H1 (cell line): Measurements from ENCODE around the gene GSAP. TPM values are rescaled to one million over a fixed set of nuclear protein-coding genes. Genes with fewer than 3 reads are reported as not detected.

Source experiments
- CTCF ChIA-PET: fragments of 300-600 bp; sonication (Branson Sonifier 250); formaldehyde crosslinking; loops from one replicate; lab custom pipeline; 2021; ENCODE audit not compliant: partially characterized antibody; lab: Charles Lee
- POLR2A ChIA-PET: fragments of 300-600 bp; sonication (Branson Sonifier 250); formaldehyde crosslinking; loops from one replicate; lab custom pipeline; 2021; ENCODE audit warnings: inconsistent platforms; ENCODE audit not compliant: partially characterized antibody; lab: Charles Lee
- DNase-seq, 2 experiments: peaks; one replicate each; pipeline versions ENCODE4 v3.0.0 to v3.0.0-alpha.2; 2010 to 2022; ENCODE audit warnings: low spot score in 2 of 2, low read depth in 1 of 2, mixed read lengths in 1 of 2
- FAIRE-seq: peaks from 2 replicates; lab custom pipeline; 2011; peaks lifted over from hg19 to GRCh38; lab: Jason Lieb, UNC
- H2AFZ ChIP-seq: 2 replicates; pipeline ENCODE4 v1.8.1; 2012; ENCODE audit warnings: low read length, inconsistent platforms
- H2AK5ac ChIP-seq: 2 replicates; pipeline ENCODE4 v1.6.1; 2013; ENCODE audit warnings: low read depth, low read length
- H2BK120ac ChIP-seq: replicated peaks from 2 replicates; pipeline ENCODE3; 2013; ENCODE audit warnings: low read depth, low read length, inconsistent platforms
- H2BK12ac ChIP-seq: 2 replicates; pipeline ENCODE4 v1.6.1; 2013; ENCODE audit warnings: low read depth, low read length
- H2BK15ac ChIP-seq: 2 replicates; pipeline ENCODE4 v1.6.1; 2013; ENCODE audit warnings: low read length
- H2BK20ac ChIP-seq: 2 replicates; pipeline ENCODE4 v1.6.1; 2013; ENCODE audit warnings: low read length
- H2BK5ac ChIP-seq: 2 replicates; pipeline ENCODE4 v1.6.1; 2013; ENCODE audit warnings: low read depth, low read length
- H3K14ac ChIP-seq: 2 replicates; pipeline ENCODE4 v1.6.1; 2013; ENCODE audit warnings: inconsistent platforms; ENCODE audit not compliant: insufficient read length
- H3K18ac ChIP-seq: 2 replicates; pipeline ENCODE4 v1.6.1; 2013; ENCODE audit warnings: low read length; ENCODE audit errors: extremely low read depth
- H3K23ac ChIP-seq: 2 replicates; pipeline ENCODE4 v1.6.1; 2013; ENCODE audit warnings: inconsistent platforms; ENCODE audit not compliant: insufficient read length
- H3K23me2 ChIP-seq: 2 replicates; pipeline ENCODE4 v1.6.1; 2013; ENCODE audit warnings: low read depth, low read length
- H3K27ac ChIP-seq: 2 replicates; pipeline ENCODE4 v1.6.1; 2011; ENCODE audit warnings: low read depth, low read length, inconsistent platforms
- H3K27me3 ChIP-seq, 4 experiments: replicated peaks in 1 of 4; 1 replicate in 1 of 4; 2 replicates in 3 of 4; pipeline versions ENCODE4 v1.6.1 to v1.8.1; 2011 to 2013; ENCODE audit warnings: low read length in 3 of 4, mild to moderate bottlenecking in 3 of 4, inconsistent platforms in 2 of 4, mixed read lengths in 2 of 4, moderate library complexity in 1 of 4; ENCODE audit not compliant: control insufficient read depth in 3 of 4, insufficient read depth in 3 of 4; ENCODE audit errors: extremely low read depth in 1 of 4
- H3K36me3 ChIP-seq, 4 experiments: 2 replicates each; pipeline versions ENCODE4 v1.6.1 to v1.8.1; 2011 to 2013; ENCODE audit warnings: mild to moderate bottlenecking in 4 of 4, low read length in 3 of 4, moderate library complexity in 2 of 4, control low read depth in 1 of 4, inconsistent platforms in 1 of 4; ENCODE audit not compliant: insufficient read depth in 4 of 4, control insufficient read depth in 2 of 4
- H3K4ac ChIP-seq: replicated peaks from 2 replicates; pipeline ENCODE3; 2013; ENCODE audit warnings: low read length, low read depth, mixed read lengths, inconsistent platforms; ENCODE audit not compliant: insufficient read length
- H3K4me1 ChIP-seq, 4 experiments: replicated peaks in 1 of 4; 1 replicate in 1 of 4; 2 replicates in 3 of 4; pipeline versions ENCODE4 v1.6.1 to v1.8.1; 2011 to 2013; ENCODE audit warnings: low read length in 3 of 4, inconsistent platforms in 2 of 4, mixed read lengths in 1 of 4; ENCODE audit not compliant: insufficient read depth in 4 of 4, control insufficient read depth in 3 of 4
- H3K4me2 ChIP-seq, 2 experiments: 2 replicates each; pipeline versions ENCODE4 v1.6.1 to v1.8.1; 2011 to 2013; ENCODE audit warnings: low read depth in 2 of 2, low read length in 2 of 2, control low read depth in 1 of 2, inconsistent platforms in 1 of 2, mild to moderate bottlenecking in 1 of 2; ENCODE audit not compliant: insufficient read depth in 1 of 2
- H3K4me3 ChIP-seq, 4 experiments: fragments of 200-600, 300-600 bp in 1 of 4; sonication (generic), shearing (Covaris generic), sonication (Bioruptor Twin) in 1 of 4; 2 replicates each; pipeline versions ENCODE4 v1.5.1 to v1.8.1; 2011 to 2016; ENCODE audit warnings: low read length in 4 of 4, low read depth in 3 of 4, control low read depth in 2 of 4, inconsistent platforms in 2 of 4, mild to moderate bottlenecking in 2 of 4, mixed read lengths in 1 of 4, moderate library complexity in 1 of 4; ENCODE audit not compliant: insufficient read depth in 2 of 4; ENCODE audit errors: extremely low read depth in 1 of 4
- H3K56ac ChIP-seq: replicated peaks from 2 replicates; pipeline ENCODE3; 2013; ENCODE audit warnings: low read depth, mild to moderate bottlenecking, mixed read lengths, low read length, inconsistent platforms; ENCODE audit not compliant: insufficient read length
- H3K79me1 ChIP-seq: 2 replicates; pipeline ENCODE4 v1.6.1; 2013; ENCODE audit warnings: low read depth, low read length, control low read depth
- H3K79me2 ChIP-seq, 2 experiments: 2 replicates each; pipeline versions ENCODE4 v1.6.1 to v1.8.1; 2012 to 2013; ENCODE audit warnings: low read length in 2 of 2, mild to moderate bottlenecking in 2 of 2, inconsistent platforms in 1 of 2; ENCODE audit not compliant: insufficient read depth in 2 of 2, control insufficient read depth in 1 of 2
- H3K9ac ChIP-seq, 4 experiments: replicated peaks in 1 of 4; 1 replicate in 1 of 4; 2 replicates in 3 of 4; pipeline versions ENCODE4 v1.6.1 to v1.8.1; 2011 to 2013; ENCODE audit warnings: low read depth in 3 of 4, low read length in 3 of 4, control low read depth in 2 of 4, mild to moderate bottlenecking in 2 of 4, moderate library complexity in 2 of 4, inconsistent platforms in 1 of 4; ENCODE audit errors: extremely low read depth in 1 of 4
- H3K9me3 ChIP-seq, 2 experiments: 2 replicates each; pipeline versions ENCODE4 v1.6.1 to v1.8.1; 2012 to 2013; ENCODE audit warnings: mild to moderate bottlenecking in 2 of 2, moderate library complexity in 2 of 2, control low read depth in 1 of 2, inconsistent platforms in 1 of 2, low read depth in 1 of 2, low read length in 1 of 2, mixed read lengths in 1 of 2; ENCODE audit not compliant: insufficient read depth in 2 of 2
- H4K20me1 ChIP-seq, 2 experiments: replicated peaks in 1 of 2; 2 replicates each; pipeline versions ENCODE3 to v1.8.1; 2011 to 2013; ENCODE audit warnings: inconsistent platforms in 2 of 2, low read length in 2 of 2, mild to moderate bottlenecking in 1 of 2; ENCODE audit not compliant: insufficient read depth in 2 of 2, control insufficient read depth in 1 of 2
- H4K5ac ChIP-seq: 2 replicates; pipeline ENCODE4 v1.6.1; 2013; ENCODE audit warnings: low read length, low read depth, mixed read lengths, inconsistent platforms; ENCODE audit not compliant: insufficient read length
- H4K8ac ChIP-seq: 2 replicates; pipeline ENCODE4 v1.8.0; 2013; ENCODE audit warnings: mild to moderate bottlenecking, moderate library complexity, low read length, inconsistent platforms; ENCODE audit not compliant: insufficient read depth; ENCODE audit errors: extremely low read depth
- H4K91ac ChIP-seq: replicated peaks from 2 replicates; pipeline ENCODE3; 2013; ENCODE audit warnings: low read length, mixed read lengths, inconsistent platforms; ENCODE audit not compliant: insufficient read length
- EZH2 ChIP-seq: fragments of 200-600 bp; sonication (generic); IDR thresholded peaks from 2 replicates; pipeline ENCODE4 v1.7.1; 2012; ENCODE audit warnings: low read depth, mild to moderate bottlenecking, moderate library complexity, low read length, inconsistent platforms; ENCODE audit not compliant: severe bottlenecking
- SAP30 ChIP-seq: fragments of 300-600 bp; sonication (generic); IDR thresholded peaks from 2 replicates; pipeline ENCODE4 v1.7.1; 2012; ENCODE audit warnings: low read length, moderate library complexity, mild to moderate bottlenecking, inconsistent platforms; ENCODE audit not compliant: insufficient read depth, insufficient replicate concordance
- SUZ12 ChIP-seq: fragments of 200-600 bp; sonication (generic); IDR thresholded peaks from 2 replicates; pipeline ENCODE4 v1.6.1; 2012; ENCODE audit warnings: mild to moderate bottlenecking, inconsistent platforms, low read length, moderate library complexity, mixed read lengths
- WGBS, 2 experiments: shearing (Covaris generic) in 1 of 2; methylation state at CpG; one replicate each; pipeline versions ENCODE4 v1.1.6 to v1.1.7; 2013 to 2015; ENCODE audit warnings: low lambda C conversion rate in 2 of 2, mixed read lengths in 2 of 2, inconsistent platforms in 1 of 2, low coverage in 1 of 2, missing lambda C conversion rate in 1 of 2; ENCODE audit not compliant: insufficient replicate concordance in 2 of 2, insufficient coverage in 1 of 2, insufficient read length in 1 of 2; ENCODE audit errors: extremely low coverage in 1 of 2, missing lambda C conversion rate in 1 of 2; 5-methylcytosine and 5-hydroxymethylcytosine counted together
- polyA plus RNA-seq, 7 experiments: library from polyadenylated mRNA; depleted of rRNA in 3 of 7; stranded (reverse) in 5 of 7; unstranded in 2 of 7; fragments of >200 nt in 5 of 7; fragments of 200-250 nt in 2 of 7; gene quantifications; 1 replicate in 5 of 7; 2 replicates in 1 of 7; 4 replicates in 1 of 7; pipeline versions ENCODE4 v1.2.1 to v1.2.3, GENCODE V29; 2011 to 2013; ENCODE audit warnings: missing spikeins in 2 of 7, mixed read lengths in 2 of 7
- total RNA-seq: library from RNA; stranded (reverse); fragmentation: NEBNext Ultra II Directional; extraction: Animal tissue kit (Norgen Biotek cat#: 25700); gene quantifications from 2 replicates; pipeline ENCODE4 v1.2.1, GENCODE V29; 2021
- TF ChIP-seq, protein P1 (sequence below): IDR thresholded peaks from 2 replicates; pipeline ENCODE4 v1.6.1; 2012; ENCODE audit warnings: inconsistent platforms

GSAP gene
- total and polyA plus RNA-seq, 2 of the 8 experiments (the other 6 are each of a cell fraction or from before 2014, with no cell fraction given), result 0.93 to 2.1 TPM

GRCh38 chr7:77415476-77415822 is 700 bp downstream of the GSAP start:
- TF ChIP-seq EZH2 (peak; percentile 15), SUZ12 (peak; percentile 58; the same call in 1 of the 2 replicates), SAP30 (no peak)
- TF ChIP-seq, protein P1, sequence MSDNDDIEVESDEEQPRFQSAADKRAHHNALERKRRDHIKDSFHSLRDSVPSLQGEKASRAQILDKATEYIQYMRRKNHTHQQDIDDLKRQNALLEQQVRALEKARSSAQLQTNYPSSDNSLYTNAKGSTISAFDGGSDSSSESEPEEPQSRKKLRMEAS, result no peak
- H2BK15ac ChIP-seq, result peak overlapping the region; percentile 88; the same call in 1 of the 2 replicates
- CTCF ChIA-PET, result interaction anchor here (0.8 to 2.2 kb wide), 4 partner anchors 10 to 149 kb away, joined by 3 to 8 read pairs (median 3); no protein-coding TSS in a partner anchor
- H3K36me3 ChIP-seq, result no peaks in the 10 kb centered on the region; a peak in 1 of 8 replicates
- H4K91ac ChIP-seq, result peak overlapping the region; percentile 95
- no peaks in the 10 kb centered on the region for H3K79me2 ChIP-seq
- peak overlapping the region; percentile 80; the same call in 1 of the 2 replicates for H2BK12ac ChIP-seq
- peak overlapping the region; percentile 51; the same call in 1 of the 2 replicates for H2BK20ac ChIP-seq
- H3K4ac ChIP-seq, result no peak overlapping the region
- peak overlapping the region; percentile 45 to 63 (median 49) for H3K4me3 ChIP-seq
- H3K23me2 ChIP-seq, result peaks cover 8% of the 10 kb centered on the region; the same call in 1 of the 2 replicates
- H2BK5ac ChIP-seq, result peak overlapping the region; percentile 66; the same call in 1 of the 2 replicates
- no peak overlapping the region; a peak in 1 of 7 replicates for H3K9ac ChIP-seq
- peak overlapping the region; percentile 81 to 96 for H3K4me2 ChIP-seq
- peak overlapping the region; percentile 69 for H4K5ac ChIP-seq
- H3K56ac ChIP-seq, result no peak overlapping the region
- peak overlapping the region; percentile 70 for H2AFZ ChIP-seq
- POLR2A ChIA-PET, result interaction anchor here (0.8 to 5.7 kb wide), 2 partner anchors 11 to 13 kb away, joined by 3 to 28 read pairs; no protein-coding TSS in a partner anchor
- H4K20me1 ChIP-seq, result no peaks in the 10 kb centered on the region
- no peak overlapping the region for H2AK5ac ChIP-seq
- H3K4me1 ChIP-seq, result peaks cover 4 to 34% (median 12%) of the 10 kb centered on the region in 4 experiments
- H2BK120ac ChIP-seq, result no peak overlapping the region
- H4K8ac ChIP-seq, result no peak overlapping the region; the same call in 1 of the 2 replicates
- no peak for FAIRE-seq
- peak in 1 of 2 experiments; percentile 60 for DNase-seq
- peaks cover 0 to 15% (median 12%) of the 10 kb centered on the region in 4 experiments; a peak in 6 of 7 replicates for H3K27me3 ChIP-seq
- peak overlapping the region; percentile 98 for H3K18ac ChIP-seq
- H3K79me1 ChIP-seq, result no peaks in the 10 kb centered on the region
- H3K23ac ChIP-seq, result no peak overlapping the region
- no peak overlapping the region for H3K14ac ChIP-seq
- H3K27ac ChIP-seq, result no peak overlapping the region
- H3K9me3 ChIP-seq, result no peaks in the 10 kb centered on the region
- 4% methylated on average over 25 of the region's 25 CpGs; no CpG with 5 or more reads in 1 of the 2 experiments for WGBS, 2 experiments
